GM19351 (cell line): ENCODE results near the gene TSPOAP1.

ENCODE experiments used
- ATAC-seq: cut with Tn5 transposase; IDR thresholded peaks from one replicate; pipeline ENCODE4 v1.9.1; 2021; ENCODE audit warnings: mild to moderate bottlenecking, moderate library complexity; ENCODE audit not compliant: unreplicated experiment

TSPOAP1 gene

GRCh38 chr17:58340405-58340876 lies 11.8 kb upstream of the TSPOAP1 start:
- ATAC-seq, result no peak

DNA sequence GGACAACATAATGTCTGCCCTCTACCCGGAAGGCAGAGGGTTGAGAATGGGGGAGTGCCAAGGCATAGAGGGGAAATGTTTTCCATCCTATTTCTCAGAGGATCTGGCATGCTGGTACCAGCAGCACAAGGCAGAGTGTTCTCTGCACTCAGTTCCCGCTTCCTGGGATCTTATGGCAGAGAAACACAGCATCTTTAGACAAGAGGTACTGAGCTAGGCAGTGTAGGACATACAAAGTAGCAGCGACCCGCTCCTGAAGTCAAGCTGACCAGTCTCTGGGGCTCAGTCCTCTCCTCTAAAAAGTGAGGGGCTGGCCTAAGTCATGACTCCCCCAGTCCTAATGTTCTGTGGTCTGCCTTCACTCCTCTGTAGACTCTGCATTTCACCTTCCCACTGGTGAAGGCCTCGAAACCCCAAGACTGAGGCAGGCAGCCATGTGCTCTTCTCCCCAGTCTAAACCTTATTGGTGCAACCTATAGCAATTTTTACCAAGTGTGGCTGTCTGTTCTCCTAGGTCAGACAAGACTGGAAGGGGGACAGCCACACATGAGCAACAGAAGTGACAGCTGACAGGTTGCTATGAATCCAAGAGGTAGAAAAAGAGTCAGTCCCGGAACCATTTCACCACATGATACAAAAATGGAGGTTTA lies 11.3 kb upstream of the TSPOAP1 start:
- ATAC-seq, result no peak

- ATAC-seq, result peak; percentile 28
Measured at GRCh38 chr17:58338841-58339754, 10.5 kb upstream of the TSPOAP1 start.

DNA sequence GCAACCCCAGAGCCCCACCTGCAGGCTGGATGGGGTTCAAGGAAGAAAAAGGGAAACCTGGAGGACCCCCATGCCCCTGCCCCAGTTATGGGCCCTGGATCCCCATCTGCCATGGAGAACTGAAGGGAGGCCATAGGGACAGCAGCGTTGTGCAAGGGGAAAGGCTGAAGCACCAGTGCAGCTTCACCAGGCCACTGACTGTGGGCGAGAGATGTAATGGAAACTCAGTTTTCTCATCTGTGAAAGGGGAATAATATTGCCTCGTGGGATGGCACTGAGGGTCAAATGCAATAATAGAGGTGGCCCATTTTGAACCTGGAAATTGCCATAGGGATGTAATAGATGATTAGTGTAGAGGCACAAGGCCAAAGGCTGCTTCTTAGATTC lies 9.9 kb upstream of the TSPOAP1 start:
- ATAC-seq, result no peak

- ATAC-seq, result peak; percentile 57
Measured at GRCh38 chr17:58337600-58338453, 9.2 kb upstream of the TSPOAP1 start.

DNA sequence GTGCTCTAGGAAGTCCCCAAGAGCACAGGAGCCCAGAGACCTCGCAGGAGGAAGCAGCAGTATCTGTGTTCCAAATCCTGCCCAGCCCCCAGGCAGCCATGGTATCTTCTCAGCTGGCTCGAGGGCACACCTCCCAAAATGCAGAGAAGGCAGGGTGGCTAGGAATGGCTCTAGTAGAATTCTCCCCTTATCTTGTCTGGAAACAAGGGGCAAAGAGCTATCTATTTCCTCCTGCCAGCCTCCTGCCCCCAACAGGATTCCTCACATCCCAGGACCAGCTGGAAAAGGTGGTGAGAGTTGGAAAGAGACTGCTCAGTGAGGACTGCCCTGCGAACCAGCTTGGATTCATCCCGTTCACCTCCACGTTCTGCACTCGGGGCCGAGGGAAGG lies 8.6 kb upstream of the TSPOAP1 start:
- no peak for ATAC-seq

DNA sequence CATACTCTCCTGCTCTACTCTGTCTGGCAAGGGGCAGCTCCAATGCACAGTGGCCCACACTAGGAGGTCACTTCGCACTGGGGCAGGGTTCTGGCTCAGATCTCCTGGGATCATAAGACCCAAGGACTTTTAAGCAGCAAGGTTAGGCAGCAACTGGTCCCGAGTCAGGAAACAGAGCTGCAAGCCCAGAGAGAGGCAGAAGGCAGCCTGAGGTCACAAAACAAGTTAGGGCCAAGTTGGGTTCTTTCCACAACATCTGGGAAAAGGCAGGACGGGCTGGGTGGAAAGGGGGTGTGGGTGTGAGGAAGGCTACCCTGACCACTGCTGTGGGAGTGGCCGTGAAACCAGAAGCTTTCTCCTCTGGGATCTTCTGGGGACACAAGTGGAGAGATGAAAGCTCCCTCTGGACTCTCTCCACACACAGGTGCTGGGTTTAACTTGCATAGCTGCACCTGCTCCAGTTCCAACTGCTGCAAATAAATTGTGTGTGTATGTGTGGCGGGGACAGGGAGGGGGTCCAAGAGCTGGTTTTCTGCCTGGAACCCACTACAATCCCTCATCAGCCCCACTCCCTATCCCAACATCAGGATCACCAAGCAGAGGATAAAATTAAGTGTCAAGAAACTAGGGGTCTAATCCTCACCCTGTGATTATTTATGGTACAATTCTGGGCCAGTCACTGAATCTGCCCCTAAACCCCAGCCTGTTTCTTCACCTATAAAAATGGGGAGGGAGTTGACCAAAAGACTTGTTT lies 8.0 kb upstream of the TSPOAP1 start:
- ATAC-seq, result no peak

DNA sequence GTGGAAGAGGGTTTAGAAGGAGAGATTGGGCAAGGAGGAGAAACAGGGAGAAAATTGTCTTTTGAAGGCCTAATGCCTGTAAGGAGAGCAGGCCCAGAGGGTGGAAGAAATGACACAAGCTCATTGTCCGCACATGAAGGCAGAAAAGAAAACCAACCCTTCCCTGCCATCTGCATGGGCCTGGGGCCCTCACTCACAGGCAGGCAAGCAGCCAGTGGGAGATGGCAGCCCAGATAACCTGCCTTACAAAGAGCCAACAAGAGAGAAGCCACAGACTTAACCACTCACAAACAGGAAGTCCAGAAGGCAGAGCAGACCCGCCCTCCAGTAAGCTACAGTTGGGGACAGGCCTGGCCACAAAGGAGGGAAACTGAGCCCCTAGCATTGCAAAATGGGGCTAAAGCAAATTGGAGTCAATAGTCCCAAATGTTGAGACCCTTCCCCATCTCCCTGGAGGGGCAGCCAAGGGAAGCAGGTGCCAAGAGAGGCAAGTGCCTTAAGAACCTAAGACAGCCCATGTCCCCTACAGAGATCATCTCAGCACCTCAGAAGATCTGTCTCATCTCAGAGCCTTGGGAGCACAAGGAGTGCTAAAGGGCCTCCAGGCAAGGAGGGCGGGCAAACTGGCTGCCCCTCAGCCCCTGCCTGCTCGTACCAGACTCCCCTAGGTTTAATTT lies 7.3 kb upstream of the TSPOAP1 start:
- peak; percentile 20 for ATAC-seq

GRCh38 chr17:58335061-58335731 lies 6.6 kb upstream of the TSPOAP1 start:
- ATAC-seq, result no peak

GRCh38 chr17:58334661-58335060 lies 6.1 kb upstream of the TSPOAP1 start:
- ATAC-seq, result no peak

DNA sequence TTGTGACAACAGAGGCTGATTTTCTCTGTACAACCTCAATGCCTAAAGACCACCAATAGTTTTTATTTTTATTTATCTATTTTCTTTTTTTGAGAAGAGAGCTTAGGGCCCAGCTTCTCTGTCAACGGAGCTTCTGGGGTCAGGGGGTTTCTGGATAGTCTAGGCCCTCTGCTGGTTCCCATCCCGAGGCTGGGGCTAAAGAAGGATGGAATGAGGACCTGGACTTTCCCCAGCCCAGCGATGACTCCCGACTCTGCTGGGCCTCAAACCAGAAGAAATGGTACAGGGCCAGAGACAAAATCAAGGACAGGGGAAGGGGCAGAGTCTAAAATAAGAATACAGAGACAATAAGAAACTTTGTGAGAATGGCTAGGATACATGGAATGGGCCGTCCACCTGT lies 5.7 kb upstream of the TSPOAP1 start:
- no peak for ATAC-seq

DNA sequence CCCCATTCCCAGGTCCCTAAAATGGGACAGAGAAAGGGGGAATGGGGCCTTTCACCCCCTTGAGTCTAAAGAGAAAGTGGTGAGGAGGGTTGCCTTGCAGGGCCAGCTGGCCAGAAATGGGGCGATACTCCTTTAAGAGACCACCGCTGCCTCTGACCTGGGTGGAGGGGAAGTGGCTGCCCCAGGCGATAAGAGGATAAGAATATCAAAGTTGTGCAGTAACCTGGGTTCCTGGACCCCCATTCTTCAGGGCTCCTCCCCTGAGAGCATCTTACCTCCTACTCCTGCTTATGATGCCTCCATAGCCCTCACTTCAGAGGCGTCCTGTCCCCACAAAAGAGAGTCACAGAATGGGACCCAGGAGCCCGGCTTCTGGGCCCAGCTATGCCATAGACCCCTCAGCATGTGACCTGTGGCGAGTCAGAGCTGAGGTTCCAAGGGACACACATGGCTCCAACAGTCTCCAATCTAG lies 5.2 kb upstream of the TSPOAP1 start:
- no peak for ATAC-seq

DNA sequence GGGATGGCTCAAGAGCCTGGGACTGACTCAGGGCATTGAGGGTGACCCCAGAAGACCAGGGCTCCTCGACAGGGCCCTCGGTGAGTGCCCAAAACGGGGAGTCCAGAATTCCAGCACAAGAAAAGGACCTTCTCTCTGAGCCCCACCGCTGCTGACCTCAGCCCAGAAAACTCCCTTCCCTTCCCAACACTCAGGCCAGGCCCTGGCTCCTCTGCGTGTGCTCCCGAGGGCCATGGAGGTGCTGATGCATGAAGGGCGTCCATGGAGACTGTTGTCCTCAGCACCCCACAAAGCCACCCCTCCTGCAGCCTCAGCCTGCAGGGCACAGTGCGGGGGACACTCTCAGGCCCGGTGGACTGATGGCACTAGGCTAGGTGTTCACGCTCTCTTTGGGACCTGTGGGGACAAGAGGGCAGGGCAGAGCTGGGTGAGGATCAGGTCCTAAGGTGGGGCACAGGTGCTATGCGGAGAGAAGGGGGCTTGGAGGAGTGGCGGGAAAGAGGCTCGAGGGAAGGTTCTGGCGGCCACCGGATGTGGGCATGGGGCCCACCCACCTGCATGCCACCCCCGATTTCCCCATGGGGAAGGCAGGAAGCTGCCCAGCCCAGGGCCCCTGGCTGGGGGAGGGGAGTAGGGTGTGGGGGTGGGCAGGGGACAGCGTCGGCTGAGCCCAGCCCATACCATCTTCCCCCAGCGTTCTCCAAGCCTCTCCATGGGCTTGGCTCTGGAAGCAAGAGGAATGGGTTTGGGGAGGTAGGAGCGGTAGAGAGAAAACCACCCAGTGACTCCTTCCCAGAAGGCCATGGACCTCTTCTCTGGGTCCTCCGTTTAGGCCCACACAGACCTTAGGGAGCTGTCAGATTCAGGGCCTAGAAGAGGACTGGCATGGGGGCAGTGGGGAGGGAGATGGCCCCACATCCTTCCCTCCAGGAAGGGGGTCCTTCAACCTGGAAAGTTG lies 4.5 kb upstream of the TSPOAP1 start:
- no peak for ATAC-seq

DNA sequence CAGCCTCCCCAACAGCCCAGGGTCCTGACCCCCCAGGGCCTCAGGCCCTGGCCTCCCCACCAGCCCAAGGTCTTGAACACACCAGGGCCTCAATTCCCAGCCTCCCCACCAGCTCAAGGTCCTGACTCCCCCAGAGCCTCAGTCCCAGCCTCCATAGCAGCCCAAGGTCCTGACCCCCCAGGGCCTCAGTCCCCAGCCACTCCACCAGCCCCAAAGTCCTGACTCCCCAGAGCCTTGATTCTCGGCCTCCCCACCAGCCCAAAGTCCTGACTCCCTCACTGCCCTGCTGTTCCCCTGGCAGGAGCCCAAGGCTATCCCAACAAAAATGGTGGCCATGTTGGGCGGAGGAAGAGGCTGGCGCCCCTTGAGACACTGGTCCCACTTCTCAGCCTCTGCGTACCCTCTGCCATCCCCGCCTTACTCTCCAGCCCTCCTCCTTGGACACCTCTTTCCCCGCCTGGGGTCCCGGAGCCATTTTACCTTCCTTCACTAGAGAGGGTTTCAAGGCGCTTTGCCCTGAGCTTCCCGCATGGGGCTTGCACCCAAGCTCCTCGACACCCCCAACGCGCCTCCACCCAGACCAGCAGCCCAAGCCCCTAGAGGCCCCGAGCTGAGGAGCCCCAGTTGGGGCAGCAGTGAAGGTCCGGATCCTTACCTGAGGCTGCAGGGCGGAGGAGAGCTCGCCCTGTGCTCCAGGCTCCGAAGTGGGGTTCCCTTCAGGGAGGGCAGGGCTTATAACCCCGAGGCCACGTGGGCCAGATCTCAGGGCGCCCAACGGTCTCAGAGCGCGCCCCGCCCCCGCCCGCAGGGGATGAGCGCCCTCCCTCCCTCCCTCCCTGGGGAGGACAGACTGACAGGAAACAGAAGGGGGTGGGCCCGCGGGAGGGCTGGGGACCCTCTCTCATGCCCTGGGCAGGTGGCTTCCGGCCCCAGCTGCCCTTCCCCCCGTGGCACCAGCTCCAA lies 3.5 kb upstream of the TSPOAP1 start:
- ATAC-seq, result no peak

GRCh38 chr17:58330997-58331814 lies 2.6 kb upstream of the TSPOAP1 start:
- no peak for ATAC-seq

- ATAC-seq, result no peak
Measured at GRCh38 chr17:58330538-58330996, 2.0 kb upstream of the TSPOAP1 start.
